SH-SY5Y (cell line): ENCODE results near the gene DDIT3.

Experiments
- GATA2 ChIP-seq: IDR thresholded peaks from 2 replicates; pipeline ENCODE4 v1.6.1; 2011; ENCODE audit warnings: mild to moderate bottlenecking, low read depth, low read length
- GATA3 ChIP-seq: IDR thresholded peaks from 2 replicates; pipeline ENCODE4 v1.6.1; 2011; ENCODE audit warnings: low read depth, mild to moderate bottlenecking, low read length, moderate library complexity

The DDIT3 gene

GRCh38 chr12:57515408-57515933 is 4.8 kb downstream of the DDIT3 start:
- no peak for TF ChIP-seq GATA2
- TF ChIP-seq GATA3 = no peak

GRCh38 chr12:57514720-57515407 is 5.5 kb downstream of the DDIT3 start:
- TF ChIP-seq GATA3 = no peak

GRCh38 chr12:57513266-57513665 is 7.0 kb downstream of the DDIT3 start:
- TF ChIP-seq GATA2 (no peak), GATA3 (no peak)

GRCh38 chr12:57512665-57513064 is 7.6 kb downstream of the DDIT3 start:
- TF ChIP-seq GATA3 (no peak), GATA2 (no peak)

GRCh38 chr12:57511588-57512325 is 8.6 kb downstream of the DDIT3 start:
- TF ChIP-seq GATA3 (no peak), GATA2 (no peak)

- TF ChIP-seq GATA2 (no peak), GATA3 (no peak)
These were observed 9.2 kb downstream of the DDIT3 start for GRCh38 chr12:57511161-57511560.

- no peak for TF ChIP-seq GATA2
- TF ChIP-seq GATA3 = no peak
These were observed 20.1 kb downstream of the DDIT3 start for GRCh38 chr12:57500213-57500612.

GRCh38 chr12:57498571-57498970 is 21.7 kb downstream of the DDIT3 start:
- TF ChIP-seq GATA2 = no peak
- no peak for TF ChIP-seq GATA3

GRCh38 chr12:57498132-57498502 is 22.2 kb downstream of the DDIT3 start:
- TF ChIP-seq GATA3 = no peak
- no peak for TF ChIP-seq GATA2

- TF ChIP-seq GATA2 (no peak), GATA3 (no peak)
These were observed 22.8 kb downstream of the DDIT3 start for GRCh38 chr12:57497223-57498131.

- TF ChIP-seq GATA3 (no peak), GATA2 (no peak)
These were observed 23.5 kb downstream of the DDIT3 start for GRCh38 chr12:57496822-57497221.

- TF ChIP-seq GATA2 (no peak), GATA3 (no peak)
These were observed 28.7 kb downstream of the DDIT3 start for GRCh38 chr12:57491393-57492280.

- no peak for TF ChIP-seq GATA2
- TF ChIP-seq GATA3 = no peak
These were observed 30.2 kb downstream of the DDIT3 start for GRCh38 chr12:57490126-57490525.
